Activated CD4-positive, alpha-beta T cell treated with anti-CD3 and anti-CD28 coated beads, Interleukin-2, amount 10 ng/mL, durations not matched to agents 7 days and 5 days (primary cell): ENCODE measurements around the gene VPS13A. TPM values are rescaled to one million over a fixed set of nuclear protein-coding genes. Genes with fewer than 3 reads are reported as not detected.
"Not testable (repeated sequence)": the region's sequence is repeated elsewhere in the genome, so short reads cannot be mapped to it uniquely, and the experiment has no call there.

Experiments used
- CTCF ChIA-PET: fragments of 350-600 bp; sonication (Branson Sonifier 250); formaldehyde crosslinking; loops from one replicate; lab custom pipeline; 2021; ENCODE audit warnings: antibody characterized with exemption; lab: Charles Lee
- POLR2A ChIA-PET: fragments of 350-600 bp; sonication (Branson Sonifier 250); formaldehyde crosslinking; loops from one replicate; lab custom pipeline; 2021; ENCODE audit warnings: antibody characterized with exemption; lab: Charles Lee
- DNase-seq: peaks from one replicate; pipeline ENCODE4 v3.0.0-alpha.2; 2020
- H3K27ac Mint-ChIP-seq: one replicate; pipeline ENCODE4 v1.8.0; 2021; ENCODE audit warnings: mild to moderate bottlenecking, moderate library complexity, mixed read lengths
- H3K27me3 Mint-ChIP-seq: one replicate; pipeline ENCODE4 v1.8.0; 2021; ENCODE audit warnings: mixed read lengths
- H3K36me3 Mint-ChIP-seq: one replicate; pipeline ENCODE4 v1.8.0; 2021; ENCODE audit warnings: low read depth, mixed read lengths
- H3K4me1 Mint-ChIP-seq: one replicate; pipeline ENCODE4 v1.8.0; 2021; ENCODE audit warnings: mixed read lengths
- H3K4me3 Mint-ChIP-seq: one replicate; pipeline ENCODE4 v1.8.0; 2021; ENCODE audit warnings: mild to moderate bottlenecking, moderate library complexity, mixed read lengths
- H3K9me3 Mint-ChIP-seq: one replicate; pipeline ENCODE4 v1.8.0; 2021; ENCODE audit warnings: mixed read lengths
- total RNA-seq, 2 experiments: library from RNA; stranded (reverse); gene quantifications; one replicate each; pipeline ENCODE4 v1.2.3, GENCODE V29; 2021

VPS13A gene
- total RNA-seq, 2 experiments from 2014 or later: 43.0 to 46.7 TPM

DNA sequence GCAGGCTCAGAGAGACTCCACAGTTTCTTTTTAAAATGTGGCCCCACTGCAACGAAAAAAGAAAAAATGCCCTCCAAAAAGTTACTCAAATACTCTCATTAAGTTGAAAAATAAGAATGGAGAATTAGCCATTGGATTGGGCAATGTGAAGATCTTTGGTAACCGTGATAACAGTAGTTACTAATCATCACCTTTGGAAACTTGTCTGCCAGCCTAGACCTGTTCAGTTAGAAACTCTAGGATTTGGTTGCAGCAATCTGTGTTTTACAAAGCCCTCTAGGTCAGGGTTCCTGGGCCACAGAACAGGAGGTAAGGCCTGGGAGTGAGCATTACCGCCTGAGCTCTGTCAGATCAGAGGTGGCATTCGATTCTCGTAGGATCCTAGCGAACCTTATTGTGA lies 34.2 kb downstream of the VPS13A start:
- Mint-ChIP-seq H3K27me3 (no peaks in the 10 kb centered on the region), H3K36me3 (peaks cover 6% of the 10 kb centered on the region), H3K4me3 (no peak overlapping the region), H3K27ac (no peak overlapping the region), H3K9me3 (no peaks in the 10 kb centered on the region), H3K4me1 (no peaks in the 10 kb centered on the region)
- ChIA-PET CTCF (no interaction called here), POLR2A (no interaction called here)
- DNase-seq: no peak

DNA sequence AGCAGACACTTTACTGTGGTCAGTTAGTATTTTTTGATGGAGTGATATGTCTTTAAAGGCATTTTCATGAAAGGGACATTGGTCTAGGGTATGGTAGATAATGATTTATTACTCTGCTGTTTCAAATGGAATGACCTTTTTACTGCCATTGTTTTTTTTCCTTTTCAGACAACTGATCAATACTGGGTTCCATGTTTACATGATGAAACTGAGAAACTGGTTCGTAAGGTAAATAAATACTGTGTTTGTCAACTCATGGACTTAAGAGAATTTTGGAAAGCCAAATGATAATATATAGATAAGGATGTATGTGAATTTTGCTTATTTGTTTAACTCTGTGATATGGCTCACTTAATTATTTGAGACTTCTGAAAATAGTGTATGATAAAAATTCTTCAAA lies 35.5 kb downstream of the VPS13A start:
- ChIA-PET CTCF (no interaction called here), POLR2A (no interaction called here)
- no peaks in the 10 kb centered on the region for H3K27me3 Mint-ChIP-seq
- H3K9me3 Mint-ChIP-seq: no peaks in the 10 kb centered on the region
- peaks cover 10% of the 10 kb centered on the region for H3K36me3 Mint-ChIP-seq
- no peak for DNase-seq
- no peaks in the 10 kb centered on the region for H3K4me1 Mint-ChIP-seq
- H3K4me3 Mint-ChIP-seq: no peak overlapping the region
- no peak overlapping the region for H3K27ac Mint-ChIP-seq

DNA sequence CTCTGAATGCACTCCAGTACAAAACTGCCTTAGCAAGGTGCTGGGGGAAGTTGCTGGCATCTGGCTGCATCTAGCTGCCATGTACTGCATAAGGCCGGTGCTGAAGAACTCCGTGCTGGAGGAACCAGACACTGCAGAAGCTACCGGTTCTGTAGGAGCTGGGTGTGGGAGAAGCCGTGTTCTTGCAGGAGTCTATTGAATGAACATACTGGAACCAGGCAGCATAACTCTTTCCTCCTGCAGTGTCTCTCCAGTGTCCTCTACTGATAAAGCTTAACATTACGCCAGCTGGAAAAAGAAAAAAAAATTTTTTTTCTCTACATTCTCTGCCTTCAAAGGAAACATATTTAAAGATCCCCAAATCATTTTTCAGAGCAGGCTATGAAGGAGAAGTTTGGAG lies 38.5 kb downstream of the VPS13A start:
- ChIA-PET POLR2A (no interaction called here), CTCF (interaction anchor here (0.6 to 1.1 kb wide), 2 partner anchors 16 to 49 kb away, joined by 3 read pairs; no protein-coding TSS in a partner anchor)
- H3K9me3 Mint-ChIP-seq: no peaks in the 10 kb centered on the region
- H3K4me1 Mint-ChIP-seq: no peaks in the 10 kb centered on the region
- peaks cover 9% of the 10 kb centered on the region for H3K36me3 Mint-ChIP-seq
- no peaks in the 10 kb centered on the region for H3K27me3 Mint-ChIP-seq
- H3K27ac Mint-ChIP-seq: no peak overlapping the region
- H3K4me3 Mint-ChIP-seq: no peak overlapping the region
- no peak for DNase-seq

DNA sequence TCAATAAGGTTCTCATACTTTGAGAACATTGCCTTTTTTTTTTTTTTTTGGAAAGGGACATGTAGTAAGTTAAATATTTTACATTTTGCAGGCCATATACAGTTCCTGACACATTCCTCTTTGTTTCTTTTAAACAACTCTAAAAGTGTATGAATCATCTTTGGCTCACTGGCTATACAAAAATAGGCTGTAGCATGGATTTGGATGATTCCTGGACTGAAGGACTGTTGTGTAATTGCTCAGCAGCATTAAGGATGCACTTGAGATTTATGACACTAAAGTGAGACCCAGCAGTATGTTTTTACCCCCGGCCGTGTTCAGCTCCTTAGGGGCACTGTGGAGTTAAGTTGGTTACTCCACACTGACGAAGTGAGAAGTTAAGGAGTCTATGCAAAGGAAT lies 41.3 kb downstream of the VPS13A start:
- no peaks in the 10 kb centered on the region for H3K27me3 Mint-ChIP-seq
- no peak overlapping the region for H3K27ac Mint-ChIP-seq
- H3K9me3 Mint-ChIP-seq: no peaks in the 10 kb centered on the region
- no peak overlapping the region for H3K4me3 Mint-ChIP-seq
- ChIA-PET CTCF (interaction anchor here (0.6 to 1.9 kb wide), 2 partner anchors 19 to 50 kb away, joined by 4 read pairs; no protein-coding TSS in a partner anchor), POLR2A (no interaction called here)
- peaks cover 28% of the 10 kb centered on the region for H3K36me3 Mint-ChIP-seq
- peaks cover 2% of the 10 kb centered on the region for H3K4me1 Mint-ChIP-seq
- no peak for DNase-seq

DNA sequence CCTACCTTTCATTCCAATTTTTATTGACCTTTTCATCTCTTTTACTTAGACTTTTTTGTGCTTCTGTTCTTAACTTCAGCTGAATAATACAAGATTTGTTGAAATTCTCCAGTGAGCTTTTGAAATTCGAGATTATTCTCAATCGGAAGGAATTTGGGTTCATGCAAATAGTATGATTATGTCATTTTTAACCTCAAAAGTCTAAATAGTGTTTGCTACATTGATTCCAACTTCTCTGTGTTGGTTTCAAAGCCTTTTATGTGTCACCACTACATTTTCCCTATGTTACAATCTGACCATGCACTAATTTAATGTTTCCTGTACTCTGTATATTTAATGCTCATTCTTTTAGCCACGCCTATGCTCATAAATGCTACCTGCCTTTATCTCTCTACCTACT lies 44.1 kb downstream of the VPS13A start:
- peaks cover 35% of the 10 kb centered on the region for H3K36me3 Mint-ChIP-seq
- peaks cover 2% of the 10 kb centered on the region for H3K4me1 Mint-ChIP-seq
- no peak for DNase-seq
- ChIA-PET POLR2A (no interaction called here), CTCF (interaction anchor here (0.6 kb wide), 1 partner anchor 1143 kb away, joined by 3 read pairs; no protein-coding TSS in a partner anchor)
- H3K27me3 Mint-ChIP-seq: no peaks in the 10 kb centered on the region
- H3K27ac Mint-ChIP-seq: no peak overlapping the region
- H3K9me3 Mint-ChIP-seq: no peaks in the 10 kb centered on the region
- H3K4me3 Mint-ChIP-seq: no peak overlapping the region

DNA sequence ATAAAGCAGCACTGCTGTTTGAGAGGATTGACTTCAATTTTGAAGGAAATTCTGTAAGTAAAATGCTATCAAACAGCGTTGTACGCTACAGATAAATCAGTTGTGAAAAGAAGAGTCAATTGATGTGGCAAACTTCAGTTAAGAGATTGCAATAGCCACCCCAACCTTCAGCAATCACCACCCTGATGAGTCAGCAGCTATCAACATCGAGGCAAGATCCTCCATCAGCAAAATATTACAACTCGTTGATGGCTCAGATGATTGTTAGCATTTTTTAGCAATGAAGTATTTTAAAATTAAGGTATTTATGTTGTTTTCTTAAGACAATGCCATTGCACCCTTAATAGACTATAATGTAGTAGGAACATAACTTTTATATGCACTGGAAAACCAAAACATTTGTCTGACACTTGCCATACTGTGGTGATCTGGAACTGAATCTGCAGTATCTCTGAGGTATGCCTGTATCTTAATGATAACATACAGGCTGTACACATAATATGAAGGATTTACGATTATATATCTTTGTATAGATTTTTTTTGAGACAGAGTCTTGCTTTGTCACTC lies 47.5 kb downstream of the VPS13A start:
- peaks cover 2% of the 10 kb centered on the region for H3K4me1 Mint-ChIP-seq
- no peak overlapping the region for H3K4me3 Mint-ChIP-seq
- no peak overlapping the region for H3K27ac Mint-ChIP-seq
- peaks cover 42% of the 10 kb centered on the region for H3K36me3 Mint-ChIP-seq
- CTCF ChIA-PET: no interaction called here
- no peaks in the 10 kb centered on the region for H3K27me3 Mint-ChIP-seq
- no peaks in the 10 kb centered on the region for H3K9me3 Mint-ChIP-seq
- no peak for DNase-seq
- POLR2A ChIA-PET: no interaction called here

DNA sequence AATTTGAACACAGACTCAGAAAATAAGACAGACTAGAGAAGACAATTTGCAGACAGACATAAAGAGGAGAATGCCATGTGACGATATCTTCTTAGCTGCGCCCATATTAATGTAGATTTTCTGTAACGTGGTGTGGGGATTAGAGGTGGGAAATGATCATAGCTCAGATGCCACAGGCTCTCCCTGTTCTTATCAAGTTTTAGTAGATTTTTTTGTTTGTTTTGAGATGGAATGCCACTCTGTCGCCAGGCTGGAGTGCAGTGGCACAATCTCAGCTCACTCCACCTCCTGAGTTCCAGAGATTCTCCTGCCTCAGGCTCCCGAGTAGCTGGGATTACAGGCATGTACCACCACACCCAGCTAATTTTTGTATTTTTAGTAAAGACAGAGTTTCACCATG lies 59.4 kb downstream of the VPS13A start:
- H3K36me3 Mint-ChIP-seq: peaks cover 39% of the 10 kb centered on the region
- no peak for DNase-seq
- POLR2A ChIA-PET: no interaction called here
- H3K27ac Mint-ChIP-seq: no peak overlapping the region
- CTCF ChIA-PET: interaction anchor here (1.9 kb wide), 1 partner anchor 19 kb away, joined by 4 read pairs; no protein-coding TSS in a partner anchor
- peaks cover 2% of the 10 kb centered on the region for H3K9me3 Mint-ChIP-seq
- H3K27me3 Mint-ChIP-seq: no peaks in the 10 kb centered on the region
- H3K4me1 Mint-ChIP-seq: no peaks in the 10 kb centered on the region
- H3K4me3 Mint-ChIP-seq: no peak overlapping the region

DNA sequence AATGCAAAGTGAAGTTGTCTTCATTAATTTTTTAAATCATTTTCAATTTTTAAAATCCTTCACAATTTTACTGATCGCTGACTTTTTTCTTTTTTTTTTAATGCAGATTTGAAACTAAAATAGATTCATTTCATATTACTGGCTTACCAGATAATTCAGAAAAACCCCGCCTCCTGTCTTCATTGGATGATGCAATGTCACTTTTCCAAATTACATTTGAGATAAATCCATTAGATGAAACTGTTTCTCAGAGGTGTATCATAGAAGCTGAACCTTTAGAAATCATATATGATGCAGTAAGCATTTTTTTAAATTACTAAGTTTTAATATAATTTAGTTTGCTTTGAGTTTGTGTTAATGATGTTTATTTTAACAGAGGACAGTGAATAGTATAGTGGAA lies 60.6 kb downstream of the VPS13A start:
- H3K27ac Mint-ChIP-seq: no peak overlapping the region

DNA sequence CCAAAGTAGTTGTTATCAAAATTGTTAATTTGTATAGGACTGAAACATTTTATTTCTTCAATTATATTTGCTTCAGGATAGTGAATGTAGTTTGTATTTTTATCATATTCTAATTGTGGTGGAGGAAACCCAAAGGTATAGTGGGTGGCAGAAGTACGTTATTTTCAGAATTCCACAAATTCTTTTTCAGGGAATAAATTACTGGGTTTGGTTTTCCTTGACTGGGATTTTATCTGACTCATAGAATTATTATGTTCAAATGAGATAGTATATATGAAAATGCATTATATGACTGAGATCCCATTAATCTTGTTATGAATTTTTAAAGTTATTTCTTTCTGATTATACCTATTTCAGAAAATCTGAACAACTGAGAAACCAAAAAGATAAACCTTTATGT lies 73.7 kb downstream of the VPS13A start:
- peaks cover under 1% of the 10 kb centered on the region for H3K9me3 Mint-ChIP-seq
- POLR2A ChIA-PET: no interaction called here
- H3K4me3 Mint-ChIP-seq: no peak overlapping the region
- no peak overlapping the region for H3K27ac Mint-ChIP-seq
- peaks cover 23% of the 10 kb centered on the region for H3K36me3 Mint-ChIP-seq
- CTCF ChIA-PET: interaction anchor here (0.6 kb wide), 1 partner anchor 31 kb away, joined by 3 read pairs; no protein-coding TSS in a partner anchor
- no peak for DNase-seq
- no peaks in the 10 kb centered on the region for H3K27me3 Mint-ChIP-seq
- no peaks in the 10 kb centered on the region for H3K4me1 Mint-ChIP-seq

More for the DNA sequence above, 60.6 kb downstream of the VPS13A start:
- H3K4me1 Mint-ChIP-seq: no peaks in the 10 kb centered on the region
- H3K27me3 Mint-ChIP-seq: no peaks in the 10 kb centered on the region
- CTCF ChIA-PET: interaction anchor here (1.9 kb wide), 1 partner anchor 20 kb away, joined by 4 read pairs; no protein-coding TSS in a partner anchor
- H3K9me3 Mint-ChIP-seq: no peaks in the 10 kb centered on the region
- DNase-seq: no peak
- no peak overlapping the region for H3K4me3 Mint-ChIP-seq
- POLR2A ChIA-PET: no interaction called here
- H3K36me3 Mint-ChIP-seq: peaks cover 34% of the 10 kb centered on the region

DNA sequence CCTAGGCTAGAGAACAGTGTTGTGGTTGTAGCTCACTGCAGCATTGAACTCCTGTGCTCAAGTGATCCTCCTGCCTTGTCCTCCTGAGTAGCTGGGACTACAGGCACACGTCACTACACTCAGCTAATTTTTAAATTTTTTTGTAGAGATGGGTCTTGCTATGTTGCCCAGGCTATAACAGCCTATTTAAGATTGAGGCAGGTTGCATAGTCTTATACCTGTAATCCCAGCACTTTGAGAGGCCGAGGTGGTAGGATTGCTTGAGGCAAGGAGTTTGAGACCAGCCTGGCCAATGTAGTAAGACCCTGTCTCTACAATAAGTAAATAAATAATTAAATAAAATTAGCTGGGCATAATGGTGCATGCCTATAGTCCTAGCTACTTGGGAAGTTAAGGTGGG lies 79.9 kb downstream of the VPS13A start:
- Mint-ChIP-seq H3K36me3 (peaks cover 38% of the 10 kb centered on the region), H3K27me3 (no peaks in the 10 kb centered on the region), H3K9me3 (peaks cover 3% of the 10 kb centered on the region), H3K4me3 (no peak overlapping the region), H3K27ac (no peak overlapping the region), H3K4me1 (peaks cover 2% of the 10 kb centered on the region)
- CTCF ChIA-PET: no interaction called here
- POLR2A ChIA-PET: no interaction called here
- DNase-seq: no peak

DNA sequence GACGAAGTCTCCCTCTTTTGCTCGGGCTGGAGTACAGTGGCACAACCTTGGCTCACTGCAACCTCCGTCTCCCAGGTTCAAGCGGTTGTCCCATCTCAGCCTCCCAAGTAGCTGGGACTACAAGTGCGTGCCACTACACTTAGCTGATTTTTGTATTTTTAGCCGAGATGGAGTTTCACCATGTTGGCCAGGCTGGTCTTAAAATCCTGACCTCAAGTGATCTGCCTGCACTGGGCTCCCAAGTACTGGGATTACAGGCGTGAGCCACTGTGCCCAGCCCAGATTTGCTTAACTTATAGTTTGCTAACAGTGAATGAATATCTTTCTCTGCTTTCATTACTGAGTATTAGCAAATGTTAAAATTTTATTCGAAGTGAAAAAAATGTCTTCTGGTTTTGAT lies 84.3 kb downstream of the VPS13A start:
- H3K36me3 Mint-ChIP-seq: peaks cover 52% of the 10 kb centered on the region
- peaks cover 15% of the 10 kb centered on the region for H3K9me3 Mint-ChIP-seq
- no peak overlapping the region for H3K27ac Mint-ChIP-seq
- POLR2A ChIA-PET: no interaction called here
- no peaks in the 10 kb centered on the region for H3K27me3 Mint-ChIP-seq
- no peak for DNase-seq
- CTCF ChIA-PET: no interaction called here
- no peak overlapping the region for H3K4me3 Mint-ChIP-seq
- H3K4me1 Mint-ChIP-seq: peaks cover 2% of the 10 kb centered on the region

DNA sequence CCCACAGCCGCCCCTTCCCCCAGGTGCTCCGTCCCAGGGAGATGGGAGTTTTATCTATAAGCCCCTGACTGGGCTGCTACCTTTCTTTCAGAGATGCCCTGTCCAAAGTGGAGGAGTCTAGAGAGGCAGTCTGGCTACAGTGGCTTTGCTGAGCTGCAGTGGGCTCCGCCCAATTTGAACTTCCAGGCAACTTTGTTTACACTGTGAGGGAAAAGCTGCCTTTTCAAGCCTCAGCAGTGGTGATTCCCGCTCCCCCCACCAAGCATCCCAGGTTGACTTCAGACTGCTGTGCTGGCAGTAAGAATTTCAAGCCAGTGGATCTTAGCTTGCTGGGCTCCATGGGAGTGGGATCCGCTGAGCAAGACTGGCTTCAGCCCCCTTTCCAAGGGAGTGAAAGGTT lies 90.4 kb downstream of the VPS13A start:
- DNase-seq, CTCF ChIA-PET, POLR2A ChIA-PET, H3K27me3 Mint-ChIP-seq, H3K27ac Mint-ChIP-seq, H3K4me1 Mint-ChIP-seq, H3K4me3 Mint-ChIP-seq: not testable (repeated sequence)
- Mint-ChIP-seq H3K9me3 (peaks cover 15% of the 10 kb centered on the region), H3K36me3 (peaks cover 47% of the 10 kb centered on the region)

DNA sequence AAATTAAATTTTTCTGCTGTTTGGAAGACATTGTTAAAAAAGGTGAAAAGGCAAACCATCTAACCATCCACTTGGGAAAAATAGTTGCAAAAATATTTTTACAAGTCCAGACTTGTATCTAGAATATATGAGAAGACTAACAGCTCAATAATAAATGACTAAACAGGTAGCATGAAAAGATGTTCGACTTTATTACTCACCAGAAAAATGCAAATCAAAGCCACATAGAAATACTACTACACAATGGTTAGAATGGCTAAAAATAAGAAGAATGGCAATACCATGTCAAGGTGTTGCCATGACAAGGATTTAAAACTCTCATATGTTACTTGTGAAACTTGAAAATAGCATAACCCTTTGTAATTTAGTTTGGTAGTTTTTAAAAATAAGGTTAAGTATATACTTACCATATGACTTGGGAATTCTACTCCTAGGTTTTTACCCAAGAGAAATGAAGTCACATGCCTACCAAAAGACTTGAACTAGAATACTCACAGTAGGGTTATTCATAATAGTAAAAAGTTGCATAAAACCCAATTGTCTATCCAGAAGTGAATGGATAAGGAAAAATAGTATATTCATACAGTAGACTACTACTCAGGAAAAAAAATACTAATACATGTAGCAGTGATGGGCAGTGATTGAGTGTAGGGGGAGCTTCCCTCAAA lies 93.8 kb downstream of the VPS13A start:
- no peak overlapping the region for H3K27ac Mint-ChIP-seq
- H3K4me3 Mint-ChIP-seq: no peak overlapping the region
- no peaks in the 10 kb centered on the region for H3K27me3 Mint-ChIP-seq
- CTCF ChIA-PET: no interaction called here
- POLR2A ChIA-PET: no interaction called here
- H3K36me3 Mint-ChIP-seq: peaks cover 17% of the 10 kb centered on the region
- no peak for DNase-seq
- H3K4me1 Mint-ChIP-seq: no peaks in the 10 kb centered on the region
- peaks cover 3% of the 10 kb centered on the region for H3K9me3 Mint-ChIP-seq
